GM23338 (cell line): ENCODE data around the gene PLA2R1. TPM values are rescaled to one million over a fixed set of nuclear protein-coding genes. Genes with fewer than 3 reads are reported as not detected.

Experiments
- ATAC-seq: fragments of 200-7000 bp; cut with Tn5 transposase; 3 replicates; pipeline ENCODE4 v1.9.1; 2020
- DNase-seq: peaks from one replicate; pipeline ENCODE4 v3.0.0-alpha.2; 2015; ENCODE audit warnings: low spot score
- H2AFZ ChIP-seq: fragments of 200-600 bp; sonication (generic); 2 replicates; pipeline ENCODE4 v1.8.0; 2016; ENCODE audit warnings: antibody characterized with exemption, mild to moderate bottlenecking, moderate library complexity
- H3F3A ChIP-seq: fragments of 200-600 bp; sonication (generic); replicated peaks from 2 replicates; pipeline ENCODE4 v1.8.0; 2017; ENCODE audit warnings: antibody characterized with exemption, mixed run types, low read depth
- H3K27ac ChIP-seq: fragments of 200-600 bp; sonication (generic); 2 replicates; pipeline ENCODE4 v1.6.1; 2016; ENCODE audit warnings: low read depth
- H3K27me3 ChIP-seq: fragments of 200-600 bp; sonication (generic); 2 replicates; pipeline ENCODE4 v1.8.0; 2016; ENCODE audit warnings: mild to moderate bottlenecking, mixed run types, moderate library complexity; ENCODE audit not compliant: insufficient read depth
- H3K36me3 ChIP-seq: fragments of 200-600 bp; sonication (generic); 2 replicates; pipeline ENCODE4 v1.8.0; 2016; ENCODE audit warnings: mild to moderate bottlenecking; ENCODE audit not compliant: insufficient read depth
- H3K4me1 ChIP-seq: fragments of 200-600 bp; sonication (generic); 2 replicates; pipeline ENCODE4 v1.8.0; 2016; ENCODE audit warnings: mild to moderate bottlenecking, moderate library complexity; ENCODE audit not compliant: insufficient read depth
- H3K4me2 ChIP-seq: fragments of 200-600 bp; sonication (generic); 2 replicates; pipeline ENCODE4 v1.7.1; 2017; ENCODE audit warnings: mixed run types
- H3K4me3 ChIP-seq: fragments of 200-600 bp; sonication (generic); 2 replicates; pipeline ENCODE4 v1.6.1; 2016; ENCODE audit warnings: mixed run types
- H3K79me2 ChIP-seq: fragments of 200-600 bp; sonication (generic); replicated peaks from 2 replicates; pipeline ENCODE4 v1.8.0; 2017; ENCODE audit warnings: mild to moderate bottlenecking; ENCODE audit not compliant: insufficient read depth
- H3K9me2 ChIP-seq: fragments of 200-600 bp; sonication (generic); 2 replicates; pipeline ENCODE4 v1.8.0; 2017; ENCODE audit not compliant: insufficient read depth
- H4K20me1 ChIP-seq: fragments of 200-600 bp; sonication (generic); replicated peaks from 2 replicates; pipeline ENCODE4 v1.8.0; 2017; ENCODE audit warnings: mild to moderate bottlenecking; ENCODE audit not compliant: insufficient read depth
- H3K27ac Mint-ChIP-seq: 2 replicates; pipeline ENCODE4 v1.8.0; 2020; ENCODE audit warnings: inconsistent platforms, mild to moderate bottlenecking, moderate library complexity, mixed read lengths
- H3K27me3 Mint-ChIP-seq: 3 replicates; pipeline ENCODE4 v1.8.0; 2022; ENCODE audit warnings: low read depth, mild to moderate bottlenecking, moderate library complexity, mixed read lengths, inconsistent platforms; ENCODE audit not compliant: insufficient read depth, poor library complexity
- H3K36me3 Mint-ChIP-seq: 3 replicates; pipeline ENCODE4 v1.8.0; 2021; ENCODE audit warnings: low read depth, mild to moderate bottlenecking, inconsistent platforms, moderate library complexity, mixed read lengths
- H3K4me1 Mint-ChIP-seq: 3 replicates; pipeline ENCODE4 v1.8.0; 2020; ENCODE audit warnings: mild to moderate bottlenecking, inconsistent platforms, mixed read lengths
- H3K4me3 Mint-ChIP-seq: 3 replicates; pipeline ENCODE4 v1.8.0; 2021; ENCODE audit warnings: moderate library complexity, mild to moderate bottlenecking, inconsistent platforms, mixed read lengths
- H3K9me3 Mint-ChIP-seq: 3 replicates; pipeline ENCODE4 v1.8.0; 2020; ENCODE audit warnings: moderate library complexity, mild to moderate bottlenecking, inconsistent platforms, mixed read lengths
- CREB1 ChIP-seq: fragments of 250-450 bp; sonication (Bioruptor Pico); IDR thresholded peaks from 2 replicates; pipeline ENCODE4 v1.5.0; 2020; ENCODE audit warnings: low read depth, mild to moderate bottlenecking, moderate library complexity
- ETS1 ChIP-seq: IDR thresholded peaks from 2 replicates; pipeline ENCODE4 v1.6.1; 2016; ENCODE audit warnings: antibody characterized with exemption
- EZH2 ChIP-seq: fragments of 200-600 bp; sonication (generic); IDR thresholded peaks from one replicate; pipeline ENCODE4 v1.8.0; 2017; ENCODE audit warnings: antibody characterized with exemption, mild to moderate bottlenecking, low read depth; ENCODE audit not compliant: unreplicated experiment
- EZH2phosphoT487 ChIP-seq: fragments of 200-600 bp; sonication (generic); IDR thresholded peaks from one replicate; pipeline ENCODE4 v1.8.1; 2018; ENCODE audit warnings: antibody characterized with exemption; ENCODE audit not compliant: unreplicated experiment
- JUNB ChIP-seq: IDR thresholded peaks from one replicate; pipeline ENCODE4 v1.6.1; 2016; ENCODE audit warnings: antibody characterized with exemption; ENCODE audit not compliant: unreplicated experiment
- NANOG ChIP-seq: IDR thresholded peaks from 2 replicates; pipeline ENCODE4 v1.6.1; 2016; ENCODE audit warnings: antibody characterized with exemption, borderline replicate concordance
- POLR2AphosphoS5 ChIP-seq: IDR thresholded peaks from 2 replicates; pipeline ENCODE4 v1.6.1; 2016; ENCODE audit warnings: antibody characterized with exemption, low read depth
- REST ChIP-seq: IDR thresholded peaks from one replicate; pipeline ENCODE4 v1.6.1; 2018; ENCODE audit warnings: antibody characterized with exemption; ENCODE audit not compliant: unreplicated experiment
- STAT1 ChIP-seq: IDR thresholded peaks from one replicate; pipeline ENCODE4 v1.6.1; 2016; ENCODE audit warnings: antibody characterized with exemption; ENCODE audit not compliant: unreplicated experiment
- ZNF114 ChIP-seq: fragments of 250-450 bp; sonication (Bioruptor Pico); IDR thresholded peaks from 2 replicates; pipeline ENCODE4 v1.5.0; 2020; ENCODE audit warnings: mild to moderate bottlenecking, moderate library complexity
- ZNF331 ChIP-seq: fragments of 250-450 bp; sonication (Bioruptor Pico); IDR thresholded peaks from 2 replicates; pipeline ENCODE4 v1.5.0; 2020; ENCODE audit warnings: low read depth, mild to moderate bottlenecking, moderate library complexity
- polyA plus RNA-seq: library from polyadenylated mRNA; unstranded; fragments of >200 nt; fragmentation: Nextera tagmentation; extraction: Ambion mirVana; gene quantifications from 2 replicates; pipeline ENCODE4 v1.2.1, GENCODE V29; 2016
- total RNA-seq: library from RNA; depleted of rRNA; stranded (reverse); fragments of >200 nt; shearing (Covaris generic); gene quantifications from 2 replicates; pipeline ENCODE4 v1.2.3, GENCODE V29; 2014
- TF ChIP-seq, protein P1 (sequence below), 2 experiments: fragments of 200-600 bp in 1 of 2; sonication (generic) in 1 of 2; conservative IDR thresholded peaks; 2 replicates each; pipeline versions ENCODE4 v1.5.1 to v1.6.1; 2016 to 2017; ENCODE audit warnings: antibody characterized with exemption in 2 of 2, low read depth in 2 of 2, mild to moderate bottlenecking in 2 of 2, moderate library complexity in 1 of 2
- TF ChIP-seq, protein P2 (sequence below): fragments of 250-450 bp; sonication (Bioruptor Pico); IDR thresholded peaks from 2 replicates; pipeline ENCODE4 v1.5.0; 2020; ENCODE audit warnings: mild to moderate bottlenecking, moderate library complexity

Gene PLA2R1
- total and polyA plus RNA-seq, 2 experiments from 2014 or later, result 0.57 to 1.2 TPM

DNA sequence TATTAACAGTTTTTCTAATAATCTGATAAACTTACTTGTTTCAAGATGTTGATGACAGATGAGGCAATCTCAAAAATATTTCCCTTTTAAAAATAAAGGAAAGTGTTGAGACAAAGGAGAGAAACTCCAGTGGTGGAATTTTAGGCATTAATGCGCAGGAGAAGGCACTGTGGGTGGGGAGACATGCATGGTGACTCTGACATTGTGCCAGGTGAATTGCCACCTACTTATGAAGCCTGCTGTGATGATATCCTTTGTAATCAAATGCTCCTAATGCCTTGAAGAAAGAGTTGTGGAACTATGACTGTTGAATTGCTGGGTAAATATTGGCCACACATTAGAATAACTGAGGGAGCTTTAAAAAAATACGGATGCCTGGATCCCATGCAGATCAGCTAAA lies 101.4 kb downstream of the PLA2R1 start:
- Mint-ChIP-seq H3K4me3 (no peak overlapping the region), H3K36me3 (no peaks in the 10 kb centered on the region; the same call in 2 of the 3 replicates), H3K27me3 (peaks cover 3% of the 10 kb centered on the region), H3K9me3 (no peaks in the 10 kb centered on the region), H3K4me1 (peaks cover 8% of the 10 kb centered on the region), H3K27ac (no peak overlapping the region)
- H3K4me2 ChIP-seq, result peak overlapping the region; percentile 56
- H3K4me1 ChIP-seq, result peaks cover 12% of the 10 kb centered on the region
- no peak overlapping the region for H3K4me3 ChIP-seq
- ATAC-seq, result no peak
- no peak overlapping the region for H3K27ac ChIP-seq
- no peaks in the 10 kb centered on the region for H3K27me3 ChIP-seq
- H4K20me1 ChIP-seq, result no peaks in the 10 kb centered on the region
- no peaks in the 10 kb centered on the region for H3F3A ChIP-seq
- TF ChIP-seq EZH2phosphoT487 (no peak), STAT1 (no peak), REST (no peak), NANOG (no peak), POLR2AphosphoS5 (no peak), ETS1 (no peak), CREB1 (CRISPR knock-in tag) (no peak), EZH2 (no peak), ZNF331 (CRISPR knock-in tag) (no peak), ZNF114 (CRISPR knock-in tag) (no peak), JUNB (no peak)
- TF ChIP-seq, protein P1, sequence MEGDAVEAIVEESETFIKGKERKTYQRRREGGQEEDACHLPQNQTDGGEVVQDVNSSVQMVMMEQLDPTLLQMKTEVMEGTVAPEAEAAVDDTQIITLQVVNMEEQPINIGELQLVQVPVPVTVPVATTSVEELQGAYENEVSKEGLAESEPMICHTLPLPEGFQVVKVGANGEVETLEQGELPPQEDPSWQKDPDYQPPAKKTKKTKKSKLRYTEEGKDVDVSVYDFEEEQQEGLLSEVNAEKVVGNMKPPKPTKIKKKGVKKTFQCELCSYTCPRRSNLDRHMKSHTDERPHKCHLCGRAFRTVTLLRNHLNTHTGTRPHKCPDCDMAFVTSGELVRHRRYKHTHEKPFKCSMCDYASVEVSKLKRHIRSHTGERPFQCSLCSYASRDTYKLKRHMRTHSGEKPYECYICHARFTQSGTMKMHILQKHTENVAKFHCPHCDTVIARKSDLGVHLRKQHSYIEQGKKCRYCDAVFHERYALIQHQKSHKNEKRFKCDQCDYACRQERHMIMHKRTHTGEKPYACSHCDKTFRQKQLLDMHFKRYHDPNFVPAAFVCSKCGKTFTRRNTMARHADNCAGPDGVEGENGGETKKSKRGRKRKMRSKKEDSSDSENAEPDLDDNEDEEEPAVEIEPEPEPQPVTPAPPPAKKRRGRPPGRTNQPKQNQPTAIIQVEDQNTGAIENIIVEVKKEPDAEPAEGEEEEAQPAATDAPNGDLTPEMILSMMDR (conservative IDR thresholded peaks at IDR 0.05; ENCODE audit: low read depth in 2 of 2), result no peak
- TF ChIP-seq, protein P2, sequence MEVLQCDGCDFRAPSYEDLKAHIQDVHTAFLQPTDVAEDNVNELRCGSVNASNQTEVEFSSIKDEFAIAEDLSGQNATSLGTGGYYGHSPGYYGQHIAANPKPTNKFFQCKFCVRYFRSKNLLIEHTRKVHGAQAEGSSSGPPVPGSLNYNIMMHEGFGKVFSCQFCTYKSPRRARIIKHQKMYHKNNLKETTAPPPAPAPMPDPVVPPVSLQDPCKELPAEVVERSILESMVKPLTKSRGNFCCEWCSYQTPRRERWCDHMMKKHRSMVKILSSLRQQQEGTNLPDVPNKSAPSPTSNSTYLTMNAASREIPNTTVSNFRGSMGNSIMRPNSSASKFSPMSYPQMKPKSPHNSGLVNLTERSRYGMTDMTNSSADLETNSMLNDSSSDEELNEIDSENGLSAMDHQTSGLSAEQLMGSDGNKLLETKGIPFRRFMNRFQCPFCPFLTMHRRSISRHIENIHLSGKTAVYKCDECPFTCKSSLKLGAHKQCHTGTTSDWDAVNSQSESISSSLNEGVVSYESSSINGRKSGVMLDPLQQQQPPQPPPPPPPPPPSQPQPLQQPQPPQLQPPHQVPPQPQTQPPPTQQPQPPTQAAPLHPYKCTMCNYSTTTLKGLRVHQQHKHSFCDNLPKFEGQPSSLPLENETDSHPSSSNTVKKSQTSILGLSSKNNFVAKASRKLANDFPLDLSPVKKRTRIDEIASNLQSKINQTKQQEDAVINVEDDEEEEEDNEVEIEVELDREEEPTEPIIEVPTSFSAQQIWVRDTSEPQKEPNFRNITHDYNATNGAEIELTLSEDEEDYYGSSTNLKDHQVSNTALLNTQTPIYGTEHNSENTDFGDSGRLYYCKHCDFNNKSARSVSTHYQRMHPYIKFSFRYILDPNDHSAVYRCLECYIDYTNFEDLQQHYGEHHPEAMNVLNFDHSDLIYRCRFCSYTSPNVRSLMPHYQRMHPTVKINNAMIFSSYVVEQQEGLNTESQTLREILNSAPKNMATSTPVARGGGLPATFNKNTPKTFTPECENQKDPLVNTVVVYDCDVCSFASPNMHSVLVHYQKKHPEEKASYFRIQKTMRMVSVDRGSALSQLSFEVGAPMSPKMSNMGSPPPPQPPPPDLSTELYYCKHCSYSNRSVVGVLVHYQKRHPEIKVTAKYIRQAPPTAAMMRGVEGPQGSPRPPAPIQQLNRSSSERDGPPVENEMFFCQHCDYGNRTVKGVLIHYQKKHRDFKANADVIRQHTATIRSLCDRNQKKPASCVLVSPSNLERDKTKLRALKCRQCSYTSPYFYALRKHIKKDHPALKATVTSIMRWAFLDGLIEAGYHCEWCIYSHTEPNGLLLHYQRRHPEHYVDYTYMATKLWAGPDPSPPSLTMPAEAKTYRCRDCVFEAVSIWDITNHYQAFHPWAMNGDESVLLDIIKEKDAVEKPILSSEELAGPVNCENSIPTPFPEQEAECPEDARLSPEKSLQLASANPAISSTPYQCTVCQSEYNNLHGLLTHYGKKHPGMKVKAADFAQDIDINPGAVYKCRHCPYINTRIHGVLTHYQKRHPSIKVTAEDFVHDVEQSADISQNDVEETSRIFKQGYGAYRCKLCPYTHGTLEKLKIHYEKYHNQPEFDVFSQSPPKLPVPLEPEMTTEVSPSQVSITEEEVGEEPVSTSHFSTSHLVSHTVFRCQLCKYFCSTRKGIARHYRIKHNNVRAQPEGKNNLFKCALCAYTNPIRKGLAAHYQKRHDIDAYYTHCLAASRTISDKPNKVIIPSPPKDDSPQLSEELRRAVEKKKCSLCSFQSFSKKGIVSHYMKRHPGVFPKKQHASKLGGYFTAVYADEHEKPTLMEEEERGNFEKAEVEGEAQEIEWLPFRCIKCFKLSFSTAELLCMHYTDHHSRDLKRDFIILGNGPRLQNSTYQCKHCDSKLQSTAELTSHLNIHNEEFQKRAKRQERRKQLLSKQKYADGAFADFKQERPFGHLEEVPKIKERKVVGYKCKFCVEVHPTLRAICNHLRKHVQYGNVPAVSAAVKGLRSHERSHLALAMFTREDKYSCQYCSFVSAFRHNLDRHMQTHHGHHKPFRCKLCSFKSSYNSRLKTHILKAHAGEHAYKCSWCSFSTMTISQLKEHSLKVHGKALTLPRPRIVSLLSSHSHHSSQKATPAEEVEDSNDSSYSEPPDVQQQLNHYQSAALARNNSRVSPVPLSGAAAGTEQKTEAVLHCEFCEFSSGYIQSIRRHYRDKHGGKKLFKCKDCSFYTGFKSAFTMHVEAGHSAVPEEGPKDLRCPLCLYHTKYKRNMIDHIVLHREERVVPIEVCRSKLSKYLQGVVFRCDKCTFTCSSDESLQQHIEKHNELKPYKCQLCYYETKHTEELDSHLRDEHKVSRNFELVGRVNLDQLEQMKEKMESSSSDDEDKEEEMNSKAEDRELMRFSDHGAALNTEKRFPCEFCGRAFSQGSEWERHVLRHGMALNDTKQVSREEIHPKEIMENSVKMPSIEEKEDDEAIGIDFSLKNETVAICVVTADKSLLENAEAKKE (CRISPR knock-in tag), result no peak
- H3K9me2 ChIP-seq, result no peaks in the 10 kb centered on the region; the same call in 1 of the 2 replicates
- H3K36me3 ChIP-seq, result no peaks in the 10 kb centered on the region
- no peak for DNase-seq
- H3K79me2 ChIP-seq, result no peaks in the 10 kb centered on the region
- no peak overlapping the region for H2AFZ ChIP-seq
